Measurements from ENCODE around the gene ATXN2L.

DNA sequence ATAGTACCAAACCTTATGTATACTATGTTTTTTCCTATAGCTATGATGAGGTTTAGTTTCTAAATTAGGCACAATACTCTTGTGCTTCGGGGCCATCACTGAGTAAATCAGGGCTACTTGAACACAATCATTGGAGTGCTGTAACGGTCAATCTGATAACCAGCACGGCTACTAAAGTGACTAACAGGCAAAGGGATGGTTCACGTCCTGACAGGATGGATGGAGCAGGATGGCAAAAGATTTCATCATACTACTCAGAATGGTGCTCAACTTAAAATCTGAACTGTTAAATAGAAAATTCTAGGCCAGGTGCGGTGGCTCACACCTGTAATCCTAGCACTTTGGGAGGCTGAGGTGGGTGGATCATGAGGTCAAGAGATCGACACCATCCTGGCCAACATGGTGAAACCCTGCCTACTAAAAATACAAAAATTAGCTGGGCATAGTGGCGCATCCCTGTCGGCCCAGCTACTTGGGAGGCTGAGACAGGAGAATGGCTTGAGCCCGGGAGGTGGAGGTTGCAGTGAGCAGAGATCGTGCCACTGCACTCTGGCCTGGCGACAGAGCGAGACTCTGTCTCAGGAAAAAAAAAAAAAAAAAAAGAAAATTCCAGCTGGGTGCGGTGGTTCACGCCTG, 16.3 kb downstream of the ATXN2L start:
- TF ChIP-seq, protein P1, sequence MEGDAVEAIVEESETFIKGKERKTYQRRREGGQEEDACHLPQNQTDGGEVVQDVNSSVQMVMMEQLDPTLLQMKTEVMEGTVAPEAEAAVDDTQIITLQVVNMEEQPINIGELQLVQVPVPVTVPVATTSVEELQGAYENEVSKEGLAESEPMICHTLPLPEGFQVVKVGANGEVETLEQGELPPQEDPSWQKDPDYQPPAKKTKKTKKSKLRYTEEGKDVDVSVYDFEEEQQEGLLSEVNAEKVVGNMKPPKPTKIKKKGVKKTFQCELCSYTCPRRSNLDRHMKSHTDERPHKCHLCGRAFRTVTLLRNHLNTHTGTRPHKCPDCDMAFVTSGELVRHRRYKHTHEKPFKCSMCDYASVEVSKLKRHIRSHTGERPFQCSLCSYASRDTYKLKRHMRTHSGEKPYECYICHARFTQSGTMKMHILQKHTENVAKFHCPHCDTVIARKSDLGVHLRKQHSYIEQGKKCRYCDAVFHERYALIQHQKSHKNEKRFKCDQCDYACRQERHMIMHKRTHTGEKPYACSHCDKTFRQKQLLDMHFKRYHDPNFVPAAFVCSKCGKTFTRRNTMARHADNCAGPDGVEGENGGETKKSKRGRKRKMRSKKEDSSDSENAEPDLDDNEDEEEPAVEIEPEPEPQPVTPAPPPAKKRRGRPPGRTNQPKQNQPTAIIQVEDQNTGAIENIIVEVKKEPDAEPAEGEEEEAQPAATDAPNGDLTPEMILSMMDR (IDR thresholded peaks at IDR 0.05 in 8 of 11, conservative IDR thresholded peaks at IDR 0.05 in 3 of 11) = no peak
- no peak for TF ChIP-seq POLR2A (IDR thresholded peaks at IDR 0.05)
- peak in 1 of 3 donors; percentile 24 for TF ChIP-seq POLR2AphosphoS5 (IDR thresholded peaks at IDR 0.05)

All from spleen (tissue), 7 donors.